ENCODE results near the gene MAPK1IP1L.

Gene MAPK1IP1L

GRCh38 chr14:55066223-55066622, 14.8 kb downstream of the MAPK1IP1L start:
- DNase-seq (ENCODE audit: low read depth) = no peak
- no peak for TF ChIP-seq CTCF (IDR thresholded peaks at IDR 0.05; ENCODE audit: low read depth, low read length, missing control alignments)

GRCh38 chr14:55070981-55071411, 19.5 kb downstream of the MAPK1IP1L start:
- TF ChIP-seq CTCF (IDR thresholded peaks at IDR 0.05; ENCODE audit: low read depth, low read length, missing control alignments) = no peak
- DNase-seq (ENCODE audit: low read depth) = no peak
- H3K4me3 ChIP-seq (ENCODE audit: low read depth, low read length) = no peak overlapping the region

More at GRCh38 chr14:55066223-55066622, 14.8 kb downstream of the MAPK1IP1L start:
- no peak overlapping the region for H3K4me3 ChIP-seq (ENCODE audit: low read depth, low read length)

- peak overlapping the region; percentile 0; the same call in 1 of the 2 replicates for H3K4me3 ChIP-seq (ENCODE audit: low read depth, low read length)
- no peak for TF ChIP-seq CTCF (IDR thresholded peaks at IDR 0.05; ENCODE audit: low read depth, low read length, missing control alignments)
- DNase-seq (ENCODE audit: low read depth) = no peak
Observed at GRCh38 chr14:55071870-55072640, 20.6 kb downstream of the MAPK1IP1L start.

- no peak for DNase-seq (ENCODE audit: low read depth)
- no peak overlapping the region; the same call in 1 of the 2 replicates for H3K4me3 ChIP-seq (ENCODE audit: low read depth, low read length)
- no peak for TF ChIP-seq CTCF (IDR thresholded peaks at IDR 0.05; ENCODE audit: low read depth, low read length, missing control alignments)
Observed at GRCh38 chr14:55073856-55074255, 22.4 kb downstream of the MAPK1IP1L start.

GRCh38 chr14:55074662-55075061, 23.2 kb downstream of the MAPK1IP1L start:
- no peak for TF ChIP-seq CTCF (IDR thresholded peaks at IDR 0.05; ENCODE audit: low read depth, low read length, missing control alignments)
- DNase-seq (ENCODE audit: low read depth) = peak; percentile 76
- H3K4me3 ChIP-seq (ENCODE audit: low read depth, low read length) = peak overlapping the region; percentile 23

DNA sequence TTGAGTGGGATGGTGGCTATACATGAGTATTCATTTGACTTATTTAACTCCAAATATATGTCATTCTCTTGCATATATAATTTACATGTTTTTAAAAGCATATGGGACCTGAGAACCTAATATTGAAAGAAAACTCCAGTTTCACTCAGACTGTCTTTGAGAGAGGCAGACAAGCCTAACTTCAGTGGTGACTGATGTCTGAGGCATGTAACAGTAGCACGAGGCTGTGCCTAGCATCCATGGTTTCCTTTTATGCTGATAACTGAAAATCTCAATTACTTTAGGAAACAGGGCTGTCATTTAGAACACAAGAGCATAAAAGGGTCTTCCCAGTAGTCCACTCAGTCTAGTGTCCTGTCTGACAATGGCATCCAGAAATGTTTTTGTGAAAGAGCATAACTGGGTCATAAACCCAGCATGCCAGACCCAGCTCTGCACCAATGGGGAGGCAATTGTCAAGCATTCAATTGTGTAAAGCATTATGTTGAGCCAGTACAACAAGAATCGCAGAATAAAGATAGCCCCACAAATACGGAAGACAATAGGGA, 24.3 kb downstream of the MAPK1IP1L start:
- H3K4me3 ChIP-seq (ENCODE audit: low read depth, low read length) = no peak overlapping the region; the same call in 1 of the 2 replicates
- no peak for TF ChIP-seq CTCF (IDR thresholded peaks at IDR 0.05; ENCODE audit: low read depth, low read length, missing control alignments)
- no peak for DNase-seq (ENCODE audit: low read depth)
